SU-DHL-6 (cell line): ENCODE measurements around the gene NTF3.

Experiments
- CTCF ChIP-seq: fragments of 200-600 bp; sonication (generic); IDR thresholded peaks from one replicate; pipeline ENCODE4 v1.5.1; 2017; ENCODE audit warnings: antibody characterized with exemption, mild to moderate bottlenecking, low read length, moderate library complexity; ENCODE audit not compliant: insufficient read depth, poor library complexity, severe bottlenecking
- EZH2phosphoT487 ChIP-seq: fragments of 200-600 bp; sonication (generic), shearing (Covaris generic); conservative IDR thresholded peaks from 2 replicates; pipeline ENCODE4 v1.6.1; 2018; ENCODE audit warnings: mild to moderate bottlenecking, antibody characterized with exemption, low read length, moderate library complexity, mixed read lengths

GRCh38 chr12:5409619-5410018 is 22.3 kb upstream of the NTF3 start:
- TF ChIP-seq CTCF (no peak), EZH2phosphoT487 (no peak)
